ENCODE data around the gene SP4.

SP4 gene

GRCh38 chr7:21547501-21547900, 119.6 kb downstream of the SP4 start:
- no peaks in the 10 kb centered on the region for H3K36me3 Mint-ChIP-seq (ENCODE audit: low read depth)
- TF ChIP-seq, protein P1, sequence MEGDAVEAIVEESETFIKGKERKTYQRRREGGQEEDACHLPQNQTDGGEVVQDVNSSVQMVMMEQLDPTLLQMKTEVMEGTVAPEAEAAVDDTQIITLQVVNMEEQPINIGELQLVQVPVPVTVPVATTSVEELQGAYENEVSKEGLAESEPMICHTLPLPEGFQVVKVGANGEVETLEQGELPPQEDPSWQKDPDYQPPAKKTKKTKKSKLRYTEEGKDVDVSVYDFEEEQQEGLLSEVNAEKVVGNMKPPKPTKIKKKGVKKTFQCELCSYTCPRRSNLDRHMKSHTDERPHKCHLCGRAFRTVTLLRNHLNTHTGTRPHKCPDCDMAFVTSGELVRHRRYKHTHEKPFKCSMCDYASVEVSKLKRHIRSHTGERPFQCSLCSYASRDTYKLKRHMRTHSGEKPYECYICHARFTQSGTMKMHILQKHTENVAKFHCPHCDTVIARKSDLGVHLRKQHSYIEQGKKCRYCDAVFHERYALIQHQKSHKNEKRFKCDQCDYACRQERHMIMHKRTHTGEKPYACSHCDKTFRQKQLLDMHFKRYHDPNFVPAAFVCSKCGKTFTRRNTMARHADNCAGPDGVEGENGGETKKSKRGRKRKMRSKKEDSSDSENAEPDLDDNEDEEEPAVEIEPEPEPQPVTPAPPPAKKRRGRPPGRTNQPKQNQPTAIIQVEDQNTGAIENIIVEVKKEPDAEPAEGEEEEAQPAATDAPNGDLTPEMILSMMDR (IDR thresholded peaks at IDR 0.05) = no peak

DNA sequence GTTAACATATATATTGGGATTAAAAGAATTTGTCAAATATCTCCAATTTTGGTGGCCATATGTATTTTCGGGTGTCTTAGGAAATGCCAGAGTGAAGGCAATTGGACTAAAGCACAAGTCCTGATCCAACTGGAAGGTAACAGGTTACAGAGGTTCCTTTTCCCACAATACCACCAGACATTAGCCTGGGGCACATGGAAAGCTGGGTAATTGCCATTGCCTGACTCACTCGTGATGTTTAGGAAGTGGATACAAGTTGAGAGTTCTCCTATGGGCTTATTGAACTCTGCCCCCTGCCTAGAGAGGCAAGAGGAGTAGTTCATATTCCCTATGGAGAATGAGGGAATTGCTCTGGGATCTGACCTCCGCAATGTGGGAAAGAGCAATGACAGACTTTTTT, 120.6 kb downstream of the SP4 start:
- Mint-ChIP-seq H3K4me1 (peaks cover 29% of the 10 kb centered on the region), H3K4me3 (no peak overlapping the region), H3K27ac (no peak overlapping the region), H3K9me3 (peaks cover 4% of the 10 kb centered on the region), H3K36me3 (ENCODE audit: low read depth) (peaks cover 1% of the 10 kb centered on the region), H3K27me3 (ENCODE audit: low read depth, poor library complexity) (peaks cover 47% of the 10 kb centered on the region)
- DNase-seq = no peak
- TF ChIP-seq, protein P1 (IDR thresholded peaks at IDR 0.05) = no peak

More at GRCh38 chr7:21547501-21547900, 119.6 kb downstream of the SP4 start:
- H3K27ac Mint-ChIP-seq = no peak overlapping the region
- H3K9me3 Mint-ChIP-seq = no peaks in the 10 kb centered on the region
- no peak overlapping the region for H3K4me3 Mint-ChIP-seq
- peaks cover 22% of the 10 kb centered on the region for H3K4me1 Mint-ChIP-seq
- DNase-seq = no peak
- peaks cover 52% of the 10 kb centered on the region for H3K27me3 Mint-ChIP-seq (ENCODE audit: low read depth, poor library complexity)

DNA sequence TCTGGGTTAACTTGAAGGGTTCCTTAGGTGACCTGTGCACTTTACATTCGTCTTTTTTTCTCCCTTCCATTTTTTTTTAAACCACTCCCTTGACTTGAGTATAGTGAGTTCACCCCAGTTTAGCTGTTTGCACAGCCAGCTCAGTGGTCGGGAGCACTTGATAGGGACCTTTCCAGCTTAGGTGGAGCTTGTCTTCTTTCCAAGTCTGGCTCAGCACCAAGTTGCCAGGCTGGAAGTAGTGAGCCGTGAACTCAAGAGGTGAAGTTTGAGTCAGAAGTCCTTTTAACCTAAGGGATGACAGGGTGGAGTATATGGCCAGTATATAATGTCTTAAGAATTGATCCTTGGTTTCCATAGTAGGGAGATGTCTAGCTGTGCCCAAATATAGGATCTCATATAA, 122.2 kb downstream of the SP4 start:
- H3K4me3 Mint-ChIP-seq = no peak overlapping the region
- H3K27ac Mint-ChIP-seq = no peak overlapping the region
- H3K27me3 Mint-ChIP-seq (ENCODE audit: low read depth, poor library complexity) = peaks cover 32% of the 10 kb centered on the region
- H3K4me1 Mint-ChIP-seq = peaks cover 28% of the 10 kb centered on the region
- H3K9me3 Mint-ChIP-seq = peaks cover 4% of the 10 kb centered on the region
- peaks cover 5% of the 10 kb centered on the region for H3K36me3 Mint-ChIP-seq (ENCODE audit: low read depth)
- DNase-seq = no peak
- TF ChIP-seq, protein P1 (IDR thresholded peaks at IDR 0.05) = no peak

DNA sequence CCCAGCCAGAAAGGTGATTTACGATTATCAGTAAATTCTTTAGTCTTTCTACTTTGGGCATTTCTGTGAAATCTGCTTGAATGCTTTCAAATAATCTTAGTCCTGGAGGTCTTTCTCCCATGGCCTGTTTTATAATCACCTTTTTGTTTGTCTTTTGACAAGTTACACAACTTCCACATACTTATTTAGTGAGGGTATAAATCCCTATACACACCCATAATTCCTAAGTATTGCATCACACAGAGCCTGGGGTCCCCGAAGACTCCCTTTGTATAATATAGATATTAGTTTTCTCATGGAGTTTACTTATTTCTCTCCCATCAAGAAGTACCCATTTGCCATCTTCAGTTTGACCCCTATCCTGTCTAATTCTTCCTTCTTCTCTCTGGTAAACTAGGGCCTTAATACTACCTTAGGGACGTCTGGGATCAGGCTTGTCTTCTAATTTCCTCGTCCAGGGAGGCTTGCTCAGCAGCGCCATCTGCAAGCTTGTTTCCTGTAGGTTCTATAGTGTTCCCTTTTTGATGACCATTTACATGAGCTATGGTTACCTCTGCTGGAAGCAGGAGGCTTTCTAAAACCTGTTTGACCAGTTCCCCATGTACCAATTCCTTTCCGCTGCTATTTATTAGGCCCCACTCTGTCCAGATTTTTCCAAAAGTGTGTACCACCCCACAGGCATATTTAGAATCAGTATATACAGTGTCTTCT, 123.1 kb downstream of the SP4 start:
- Mint-ChIP-seq H3K27me3 (ENCODE audit: low read depth, poor library complexity) (peaks cover 26% of the 10 kb centered on the region), H3K4me1 (peaks cover 28% of the 10 kb centered on the region), H3K36me3 (ENCODE audit: low read depth) (peaks cover 5% of the 10 kb centered on the region), H3K4me3 (no peak overlapping the region), H3K27ac (no peak overlapping the region), H3K9me3 (peaks cover 4% of the 10 kb centered on the region)
- no peak for DNase-seq
- TF ChIP-seq, protein P1 (IDR thresholded peaks at IDR 0.05) = no peak

DNA sequence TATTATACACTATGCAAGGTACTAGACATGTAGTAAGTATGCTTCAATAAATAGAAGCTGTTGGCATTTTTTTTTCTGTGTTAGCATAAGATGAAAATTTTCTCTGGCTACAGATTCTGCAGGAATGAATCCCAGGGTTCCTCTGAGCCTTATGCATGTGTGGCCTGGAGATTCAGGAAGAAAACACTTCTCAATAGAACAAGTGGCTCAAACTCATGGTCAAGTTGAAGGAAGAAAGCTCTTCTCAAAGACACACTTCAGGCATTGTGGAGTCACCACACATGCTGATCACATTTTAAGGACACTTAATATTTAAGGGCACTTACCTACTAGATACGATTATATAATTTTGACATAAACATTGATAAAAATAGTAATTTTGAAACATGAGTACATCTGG, 134.5 kb downstream of the SP4 start:
- Mint-ChIP-seq H3K4me3 (no peak overlapping the region), H3K36me3 (ENCODE audit: low read depth) (no peaks in the 10 kb centered on the region), H3K27me3 (ENCODE audit: low read depth, poor library complexity) (peaks cover 6% of the 10 kb centered on the region), H3K9me3 (no peaks in the 10 kb centered on the region), H3K27ac (no peak overlapping the region), H3K4me1 (no peaks in the 10 kb centered on the region)
- TF ChIP-seq, protein P1 (IDR thresholded peaks at IDR 0.05) = no peak
- no peak for DNase-seq
